GM19395 (cell line): ENCODE measurements around the gene MAP3K20.
A peak's percentile ranks its signal among the peaks of the same experiment; 100 is the strongest.
"Not testable (repeated sequence)": the region's sequence is repeated elsewhere in the genome, so short reads cannot be mapped to it uniquely, and the experiment has no call there.

Experiments
- ATAC-seq: cut with Tn5 transposase; IDR thresholded peaks from one replicate; pipeline ENCODE4 v1.9.1; 2021; ENCODE audit warnings: mild to moderate bottlenecking, moderate library complexity; ENCODE audit not compliant: unreplicated experiment

Gene MAP3K20

DNA sequence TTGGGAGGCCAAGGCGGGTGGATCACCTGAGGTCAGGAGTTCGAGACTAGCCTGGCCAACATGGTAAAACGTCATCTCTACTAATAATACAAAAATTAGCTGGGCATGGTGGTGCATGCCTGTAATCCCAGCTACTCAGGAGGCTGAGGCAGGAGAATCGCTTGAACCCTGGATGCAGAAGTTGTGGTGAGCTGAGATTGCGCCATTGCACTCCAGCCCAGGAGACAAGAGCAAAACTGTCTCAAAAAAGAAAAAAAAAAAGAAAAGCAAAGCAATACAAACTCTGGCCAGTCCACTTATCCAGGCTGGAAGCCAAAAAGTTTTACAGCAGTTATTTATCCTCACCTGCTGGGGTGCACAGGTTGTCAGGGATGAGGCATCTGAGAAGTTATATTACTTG, 186.7 kb downstream of the MAP3K20 start:
- not testable (repeated sequence) for ATAC-seq

DNA sequence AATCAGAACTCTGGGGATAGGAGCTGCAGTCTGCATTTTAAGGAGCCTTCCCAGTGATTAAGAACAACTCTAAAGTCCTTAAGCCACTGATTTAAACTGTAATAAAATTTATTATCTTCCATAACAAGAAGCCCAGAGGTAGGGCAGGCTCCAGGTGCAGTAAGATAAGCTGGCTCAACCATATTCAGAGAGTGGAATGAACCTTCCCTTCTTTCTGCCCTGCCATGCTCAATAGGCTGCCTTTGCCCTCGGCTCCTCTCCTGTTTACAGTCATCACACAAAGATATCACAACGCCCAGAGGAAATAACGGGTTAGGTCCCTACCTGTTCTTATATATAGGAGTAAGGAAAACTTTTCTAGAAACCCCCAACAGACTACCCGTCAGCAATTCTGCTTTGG, 188.5 kb downstream of the MAP3K20 start:
- no peak for ATAC-seq

DNA sequence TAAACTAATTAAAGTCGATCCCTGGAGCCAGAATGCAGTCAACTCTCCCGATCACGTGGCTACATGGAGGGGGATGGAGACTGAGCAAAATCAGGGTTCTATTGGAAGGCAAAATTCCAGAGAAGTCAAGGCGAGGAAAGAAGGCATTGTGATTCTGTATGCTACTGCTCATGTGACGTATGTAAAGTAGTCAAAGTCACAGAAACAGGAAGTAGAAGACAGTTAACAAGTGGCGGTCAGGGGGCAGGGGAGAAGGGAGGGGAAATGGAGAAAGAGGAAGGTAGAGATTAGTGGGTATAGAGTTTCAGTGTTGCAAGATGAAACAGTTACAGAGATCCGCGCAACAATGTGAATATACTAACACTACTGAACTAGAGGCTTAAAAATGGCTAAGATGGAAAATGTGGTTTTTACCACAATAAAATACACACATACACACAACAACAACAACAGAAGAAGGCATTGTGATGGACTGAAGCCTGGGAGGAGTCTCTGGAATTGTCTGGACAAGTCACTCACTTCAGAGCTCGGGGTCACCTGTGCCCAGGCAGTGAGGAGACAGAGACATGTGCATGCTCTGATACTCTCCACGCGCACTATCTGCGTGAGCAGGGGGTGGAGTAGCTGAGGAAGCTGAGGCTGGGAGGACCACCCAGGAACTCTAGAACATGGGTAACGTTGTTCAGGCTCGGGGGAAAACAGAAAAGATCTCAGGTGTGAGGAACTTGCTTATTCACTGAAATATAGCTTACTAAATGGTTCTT, 189.1 kb downstream of the MAP3K20 start:
- peak; percentile 99 for ATAC-seq

DNA sequence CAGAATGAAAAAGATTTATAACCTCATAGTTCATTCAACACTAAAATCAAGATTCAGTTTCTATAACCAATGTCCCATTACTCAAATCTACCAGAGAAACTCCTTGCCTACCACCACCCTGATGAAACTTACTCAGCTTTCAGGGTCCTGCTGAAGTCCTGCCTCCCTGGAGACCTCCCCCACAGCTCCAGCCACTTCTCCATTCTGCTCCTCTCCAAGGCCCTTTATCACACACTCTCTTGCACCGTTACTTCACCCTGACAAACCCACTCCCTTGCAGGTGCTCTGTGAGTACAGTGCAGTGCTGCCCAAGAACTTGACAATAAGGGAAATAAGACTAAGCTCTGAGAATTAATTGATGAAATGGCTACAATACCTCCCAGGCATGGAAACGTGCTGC, 195.5 kb downstream of the MAP3K20 start:
- ATAC-seq, result no peak

DNA sequence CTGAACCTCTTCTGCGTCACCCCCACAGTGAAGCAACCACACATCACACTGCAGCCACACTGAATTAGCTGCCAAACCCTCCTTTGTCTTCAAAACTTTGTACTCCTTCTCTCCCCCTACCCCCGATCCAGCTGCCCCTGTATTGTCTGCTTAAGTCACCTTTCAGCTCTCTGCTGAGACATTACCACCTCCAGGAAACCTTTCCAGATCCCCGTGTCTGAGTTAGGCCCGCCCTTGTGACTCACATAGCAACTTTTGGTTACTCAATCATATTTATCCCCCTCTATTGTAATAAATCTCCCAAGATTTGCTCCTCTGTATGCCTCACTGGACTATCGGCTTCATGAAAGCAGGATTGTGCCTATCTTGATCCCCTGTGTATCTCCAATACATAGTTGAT, 196.2 kb downstream of the MAP3K20 start:
- no peak for ATAC-seq

DNA sequence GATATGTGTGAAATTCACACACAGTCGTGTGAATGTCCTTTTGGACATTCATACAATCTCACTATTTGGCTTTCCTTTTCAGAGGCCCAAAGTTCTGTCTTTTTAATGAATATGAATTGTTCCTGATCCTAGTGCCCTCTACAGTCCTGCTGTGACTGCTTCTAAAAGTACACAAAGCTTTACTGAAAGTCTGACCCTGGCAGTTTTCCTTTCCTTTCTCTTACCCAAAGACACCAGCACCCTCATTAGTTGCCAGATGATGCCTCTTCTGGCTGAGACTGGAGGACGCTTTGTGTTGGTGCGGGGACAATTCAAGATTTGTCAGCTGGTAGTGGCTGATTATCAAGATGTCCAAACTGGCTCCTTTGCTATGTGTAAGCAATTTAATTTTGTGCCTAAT, 197.2 kb downstream of the MAP3K20 start:
- no peak for ATAC-seq

DNA sequence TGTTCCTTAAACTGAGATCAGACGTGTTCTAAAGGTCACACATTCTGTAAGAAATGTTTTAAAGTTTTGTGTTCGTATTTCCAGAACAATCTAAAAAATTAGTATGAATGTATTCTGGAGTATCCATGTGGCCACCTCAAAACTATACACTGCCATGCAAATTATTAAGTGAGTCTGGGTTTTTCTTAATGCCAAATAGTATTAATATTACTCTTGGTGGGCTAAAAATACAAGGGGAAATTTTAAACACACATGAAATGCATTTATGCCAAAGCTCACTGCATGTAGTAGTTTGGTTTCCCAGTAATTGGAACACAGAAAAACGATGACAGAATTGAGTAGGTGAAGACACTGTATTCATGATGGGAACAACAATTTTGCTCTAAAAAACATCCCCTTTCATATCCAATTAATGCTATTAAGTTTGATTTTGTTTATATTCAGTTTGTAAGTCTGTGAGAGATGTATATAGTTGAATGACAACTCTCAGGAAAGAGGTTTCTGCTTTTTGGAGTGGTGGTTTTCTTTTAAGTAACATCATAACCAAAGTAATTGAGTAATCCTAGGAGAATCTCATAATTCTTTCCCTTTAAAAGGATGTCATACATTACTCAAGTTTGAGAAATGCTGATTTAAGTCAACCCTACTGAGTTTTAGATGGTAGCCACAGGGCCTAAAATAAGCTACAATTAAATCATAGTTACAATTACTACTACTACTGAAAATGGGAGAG, 203.3 kb downstream of the MAP3K20 start:
- no peak for ATAC-seq

DNA sequence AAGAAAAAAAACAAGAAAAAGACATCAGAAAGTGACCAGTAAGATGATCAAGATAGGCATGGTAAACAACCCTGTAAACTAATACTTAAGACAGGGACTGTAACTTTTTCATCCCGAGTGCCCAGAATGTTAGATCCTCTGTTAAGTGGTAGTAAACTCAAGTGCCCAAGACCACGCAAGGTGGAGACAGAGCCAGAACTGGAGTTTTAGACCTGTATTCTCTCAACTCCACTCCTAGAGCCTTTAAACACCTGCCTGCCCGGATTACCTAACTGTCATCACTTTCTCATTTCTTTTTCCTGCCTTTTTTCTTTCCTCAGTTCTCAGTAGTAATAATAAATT, 203.9 kb downstream of the MAP3K20 start:
- no peak for ATAC-seq

DNA sequence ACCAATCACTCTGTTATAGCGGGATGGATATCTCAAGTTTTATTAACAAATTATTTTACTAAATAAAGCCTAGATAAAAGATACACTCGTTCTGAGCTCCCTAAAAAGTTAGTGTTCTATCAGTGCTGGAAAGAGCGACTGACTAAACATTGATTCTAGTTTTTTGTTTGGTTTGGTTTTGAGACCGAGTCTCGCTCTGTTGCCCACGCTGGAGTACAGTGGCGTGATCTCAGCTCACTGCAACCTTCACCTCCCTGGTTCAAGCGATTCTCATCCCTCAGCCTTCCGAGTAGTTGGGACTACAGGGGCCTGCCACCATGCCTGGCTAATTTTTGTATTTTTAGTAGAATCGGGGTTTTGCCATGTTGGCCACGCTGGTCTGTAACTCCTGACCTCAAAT, 205.2 kb downstream of the MAP3K20 start:
- no peak for ATAC-seq

DNA sequence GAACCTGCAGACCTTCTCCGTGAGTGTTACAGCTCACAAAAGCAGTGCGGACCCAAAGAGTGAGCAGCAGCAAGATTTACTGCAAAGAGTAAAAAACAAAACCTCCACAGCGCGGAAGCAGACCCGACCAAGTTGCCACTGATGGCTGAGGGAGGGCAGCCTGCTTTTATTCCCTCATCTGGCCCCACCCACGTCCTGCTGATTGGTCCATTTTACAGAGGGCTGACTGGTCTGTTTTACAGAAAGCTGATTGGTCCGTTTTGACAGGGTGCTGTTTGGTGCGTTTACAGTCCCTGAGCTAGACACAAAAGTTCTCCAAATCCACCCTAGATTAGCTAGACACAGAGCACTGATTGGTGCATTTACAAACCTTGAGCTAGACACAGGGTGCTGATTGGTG, 206.3 kb downstream of the MAP3K20 start:
- ATAC-seq, result not testable (repeated sequence)

DNA sequence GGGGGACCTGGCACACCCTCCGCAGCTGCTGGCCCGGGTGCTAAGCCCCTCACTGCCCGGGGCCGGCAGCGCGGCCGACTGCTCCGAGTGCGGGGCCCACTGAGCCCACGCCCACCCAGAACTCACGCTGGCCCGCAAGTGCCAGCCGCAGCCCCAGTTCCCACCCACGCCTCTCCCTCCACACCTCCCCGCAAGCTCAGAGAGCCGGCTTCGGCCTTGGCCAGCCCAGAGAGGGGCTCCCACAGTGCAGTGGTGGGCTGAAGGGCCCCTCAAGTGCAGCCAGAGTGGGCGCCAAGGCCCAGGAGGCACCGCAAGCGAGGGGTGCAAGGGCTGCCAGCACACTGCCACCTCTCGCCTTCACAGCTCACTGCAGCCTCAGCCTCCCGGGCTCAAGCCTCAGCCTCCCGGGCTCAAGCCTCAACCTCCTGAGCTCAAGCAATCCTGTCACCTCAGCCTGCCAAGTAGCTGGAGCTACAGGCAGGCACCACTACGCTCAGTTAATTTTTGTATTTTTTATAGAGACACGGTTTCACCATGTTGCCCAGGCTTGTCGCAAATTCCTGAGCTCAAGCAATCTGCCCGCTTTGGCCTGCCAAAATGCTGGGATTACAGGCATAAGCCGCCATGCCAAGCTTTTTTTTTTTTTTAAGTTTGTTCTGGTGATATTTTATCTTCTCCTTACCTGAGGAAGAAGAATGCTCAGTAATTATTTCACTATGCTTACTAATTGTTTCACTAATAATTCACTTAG, 207.3 kb downstream of the MAP3K20 start:
- no peak for ATAC-seq

DNA sequence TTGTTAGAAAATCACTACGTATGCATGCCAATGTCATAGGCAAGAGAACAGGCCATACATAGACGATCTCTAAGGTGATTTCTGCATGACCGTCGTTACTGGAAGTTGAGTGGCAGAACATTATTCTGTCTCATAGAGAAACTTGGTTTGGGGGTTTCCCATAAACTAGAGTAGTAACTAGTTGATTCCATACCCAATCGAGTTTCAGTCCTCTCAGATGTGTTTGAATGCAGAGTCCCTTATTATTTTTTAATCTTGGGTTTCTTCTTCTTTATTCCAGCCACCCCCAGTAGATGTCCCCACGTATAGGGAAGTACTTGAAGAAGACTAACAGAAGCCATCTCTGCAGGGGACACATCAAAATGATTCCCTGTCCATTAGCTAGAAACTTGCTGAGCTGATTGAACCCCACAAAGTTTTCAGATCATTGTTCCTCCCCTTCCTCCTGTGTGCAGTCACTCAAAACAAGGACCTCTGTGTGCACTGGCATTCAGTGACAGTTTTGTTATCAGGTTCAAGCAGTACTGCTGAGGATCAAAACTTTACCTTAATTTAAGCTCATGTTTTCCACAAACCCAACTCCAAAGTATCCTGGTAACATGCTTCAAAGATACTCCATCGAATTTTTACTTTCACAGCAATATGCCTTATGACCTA, 210.6 kb downstream of the MAP3K20 start:
- ATAC-seq, result peak; percentile 84

DNA sequence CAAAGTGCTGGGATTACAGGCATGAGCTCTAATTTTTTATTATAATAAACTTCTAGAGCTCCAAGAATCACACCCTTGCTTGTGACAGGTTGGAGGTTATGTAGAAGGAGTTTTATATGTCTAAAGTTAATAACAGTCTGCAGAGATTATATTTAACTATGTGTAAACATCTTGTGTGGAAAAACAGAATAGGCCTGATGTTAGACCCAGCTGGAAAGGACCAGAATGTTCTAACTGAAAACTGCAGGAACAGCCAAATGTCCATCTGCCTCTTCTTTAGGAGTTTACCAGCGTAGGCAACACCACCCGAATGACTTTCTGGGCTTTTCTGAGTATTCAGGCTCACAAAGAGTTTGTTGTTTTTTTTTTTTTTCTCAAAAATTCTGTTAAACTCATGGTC, 211.9 kb downstream of the MAP3K20 start:
- ATAC-seq, result no peak

DNA sequence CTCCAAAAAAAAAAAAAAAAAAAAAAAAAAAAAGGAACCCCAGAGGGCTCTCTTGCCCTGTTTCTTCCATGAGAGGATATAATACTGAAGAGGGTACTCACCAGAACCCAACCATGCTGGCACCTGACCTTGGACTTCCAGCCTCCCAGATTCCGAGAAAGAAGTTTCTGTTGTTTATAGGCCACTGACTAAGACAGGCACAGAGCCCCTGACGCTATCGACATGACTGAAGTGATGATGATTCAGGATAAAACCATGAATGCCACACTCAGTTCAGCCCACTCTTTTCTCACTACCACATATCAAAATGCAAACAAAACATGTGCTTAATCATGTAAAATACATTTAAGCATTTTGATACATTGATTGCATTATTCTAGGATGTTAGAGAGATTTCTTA, 212.9 kb downstream of the MAP3K20 start:
- ATAC-seq, result no peak

DNA sequence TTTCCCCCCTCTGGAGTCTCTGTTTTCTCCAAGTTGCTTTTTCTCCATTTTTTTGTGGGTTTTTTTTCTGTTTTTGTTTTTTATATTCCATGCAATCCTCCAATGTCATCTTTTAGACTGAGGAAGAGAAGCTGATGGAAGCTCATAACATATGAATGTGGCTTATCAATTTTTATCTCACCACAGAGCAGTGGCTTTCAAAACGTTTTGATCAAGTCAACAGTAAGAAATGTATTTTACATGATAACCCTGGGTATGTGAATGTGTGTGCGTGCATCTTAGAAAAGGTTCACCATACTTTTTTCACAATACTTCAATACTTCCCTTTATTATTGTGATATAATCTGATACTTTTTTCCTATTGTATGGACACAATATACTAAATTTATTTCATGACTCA, 214.4 kb downstream of the MAP3K20 start:
- ATAC-seq, result no peak

DNA sequence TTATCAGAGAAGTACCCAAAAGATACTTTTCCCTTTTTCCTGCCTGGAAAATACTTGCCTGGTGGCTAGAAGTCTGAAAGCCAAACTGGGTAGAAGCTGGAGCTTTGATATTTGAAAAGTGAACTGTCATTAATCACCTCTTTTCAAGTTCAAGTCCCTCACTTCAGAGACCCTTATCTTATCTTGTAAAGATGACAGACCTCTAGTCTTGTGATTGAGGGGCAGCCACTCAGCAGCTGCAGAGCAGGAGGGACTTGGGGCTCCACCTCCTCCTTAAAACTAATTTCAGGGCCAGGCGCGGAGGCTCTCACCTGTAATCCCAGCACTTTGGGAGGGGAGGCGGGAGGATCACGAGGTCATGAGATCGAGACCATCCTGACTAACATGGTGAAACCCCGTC, 214.9 kb downstream of the MAP3K20 start:
- no peak for ATAC-seq

DNA sequence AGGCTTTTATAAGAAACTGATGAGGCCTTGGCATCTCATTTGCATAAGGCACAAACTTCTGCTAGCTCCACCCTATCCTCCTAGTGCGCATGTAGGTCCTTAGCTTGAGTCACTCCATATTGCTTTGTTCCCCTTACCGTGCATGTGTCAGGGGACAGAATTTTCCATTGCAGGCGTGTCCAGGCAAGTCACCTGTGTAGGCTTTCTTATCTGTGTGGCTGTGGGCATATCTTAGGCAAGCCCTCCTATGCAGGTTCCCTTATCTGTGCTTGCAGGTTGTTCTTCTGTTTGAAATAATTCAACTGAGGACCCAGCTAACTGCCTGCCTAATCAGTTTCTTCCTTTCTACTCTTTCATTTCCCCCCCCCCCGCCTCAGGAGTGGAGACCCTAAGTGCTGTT, 215.8 kb downstream of the MAP3K20 start:
- ATAC-seq, result no peak

DNA sequence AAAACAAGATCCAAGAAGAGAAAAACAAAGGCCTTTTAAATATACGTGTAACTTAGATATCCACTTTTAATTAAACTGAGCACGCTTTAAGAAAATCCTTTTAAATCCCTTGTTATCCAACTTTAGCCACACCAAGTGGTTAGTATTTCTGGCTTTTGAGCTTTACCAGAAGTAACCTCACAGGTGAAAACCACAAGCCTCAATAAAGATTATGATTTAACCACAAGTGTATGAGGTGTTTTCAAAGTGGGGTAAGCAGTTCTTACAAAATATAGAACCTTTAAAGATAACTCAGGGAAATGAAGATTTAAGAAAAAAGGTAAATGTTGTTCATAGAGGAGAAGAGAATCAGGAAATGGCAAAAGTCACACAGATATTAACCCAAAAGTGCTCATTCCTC, 220.6 kb downstream of the MAP3K20 start:
- no peak for ATAC-seq

DNA sequence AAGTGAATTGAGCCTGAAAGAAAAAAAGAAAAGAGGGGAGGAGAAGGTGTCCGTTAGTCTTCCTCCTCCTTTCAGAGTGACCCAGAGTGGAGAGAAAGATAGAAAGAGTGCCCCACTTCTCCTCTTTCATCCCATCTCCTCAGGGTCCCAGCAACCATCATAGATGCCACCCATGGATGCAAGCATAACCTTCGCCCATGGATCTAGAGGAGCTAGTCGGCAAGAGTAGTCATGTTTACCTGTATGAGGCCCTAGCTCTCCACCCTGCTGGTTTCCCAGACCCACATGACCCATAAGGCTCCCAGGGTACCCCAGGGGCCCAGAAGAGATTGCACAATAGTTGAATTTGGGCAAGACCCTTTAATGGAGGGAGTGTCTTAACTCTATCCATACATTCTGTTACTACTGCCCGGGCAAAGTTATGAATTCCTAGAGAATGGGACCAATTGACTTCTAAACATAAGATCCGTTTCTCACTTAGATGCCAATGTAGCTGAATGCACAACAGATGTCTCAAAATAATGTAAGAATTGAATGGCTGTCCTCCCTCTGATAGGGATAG, 223.0 kb downstream of the MAP3K20 start:
- ATAC-seq, result no peak

DNA sequence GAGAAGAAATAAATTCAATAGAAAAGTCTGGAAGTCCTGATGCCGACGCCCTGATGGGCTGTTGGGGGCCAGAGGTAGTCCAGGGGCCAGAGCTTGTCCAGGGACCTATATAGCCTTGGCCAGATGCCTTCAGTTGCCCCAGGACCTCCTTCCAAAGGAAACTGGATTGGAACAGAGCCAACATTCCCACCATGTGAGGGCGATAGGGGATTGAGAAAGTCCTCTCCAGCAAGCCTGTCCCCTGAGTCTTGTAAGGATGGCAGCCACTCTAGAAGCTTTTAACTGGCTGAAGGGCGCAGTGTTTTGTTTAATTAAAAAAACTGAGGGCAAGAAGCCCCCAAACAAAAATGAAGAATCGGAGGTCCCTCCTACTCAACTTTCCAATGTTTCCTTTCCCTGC, 224.1 kb downstream of the MAP3K20 start:
- ATAC-seq, result no peak

DNA sequence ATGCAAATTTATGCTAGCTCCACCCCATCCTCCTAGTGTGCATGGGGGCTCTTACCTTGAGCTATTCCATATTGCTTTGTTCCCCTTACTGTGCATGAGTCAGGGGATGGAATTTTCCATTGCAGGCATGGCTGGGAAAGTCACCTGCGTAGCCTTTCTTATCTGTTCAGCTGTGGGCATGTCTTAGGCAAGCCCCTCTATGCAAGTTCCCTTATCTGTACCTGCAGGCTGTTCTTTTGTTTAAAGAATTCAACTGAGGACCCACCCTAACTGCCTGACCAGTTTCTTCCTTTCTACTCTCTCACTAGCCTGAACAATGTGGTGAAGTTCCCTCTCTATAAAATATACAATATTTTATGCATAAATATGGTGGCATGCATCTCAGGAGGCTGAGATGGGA, 224.8 kb downstream of the MAP3K20 start:
- ATAC-seq, result no peak
